ENCODE measurements around the gene SEC16B. TPM values are rescaled to one million over a fixed set of nuclear protein-coding genes. Genes with fewer than 3 reads are reported as not detected.

SEC16B gene
- total RNA-seq, 1 donor from 2014 or later = 1.9 TPM

GRCh38 chr1:177983482-177984135, 13.8 kb upstream of the SEC16B start:
- no peak for DNase-seq
- Histone ChIP-seq H3K27me3 (ENCODE audit: low read depth) (no peaks in the 10 kb centered on the region), H3K36me3 (no peaks in the 10 kb centered on the region), H3K9me3 (replicated peaks) (no peaks in the 10 kb centered on the region), H3K4me3 (peak overlapping the region; percentile 13), H3K4me1 (peaks cover 34% of the 10 kb centered on the region), H3K27ac (replicated peaks) (peak overlapping the region; percentile 44)
- intact Hi-C loops (cut with micrococcal nuclease) = no loop called here
- no peak for TF ChIP-seq CTCF (IDR thresholded peaks at IDR 0.05; ENCODE audit: borderline replicate concordance)

DNA sequence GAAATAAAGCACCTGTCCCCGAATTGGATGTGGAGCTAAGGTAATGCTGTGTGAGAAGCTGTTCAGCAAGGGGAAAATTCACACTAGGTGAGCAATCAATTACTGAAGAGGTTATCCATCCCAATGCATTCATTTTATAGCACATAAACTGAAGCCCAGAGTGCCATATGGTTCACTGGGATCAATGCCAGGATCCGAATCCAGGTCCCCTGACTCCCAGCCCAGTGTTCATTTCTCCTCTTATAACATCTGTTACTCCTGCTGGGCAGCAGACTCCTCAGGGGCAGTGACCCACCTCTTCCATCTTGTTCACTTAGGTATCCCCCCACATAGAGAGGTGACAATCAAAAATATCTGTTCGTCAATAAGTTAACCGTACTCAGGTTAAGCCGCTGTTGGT, 13.2 kb upstream of the SEC16B start:
- Histone ChIP-seq H3K36me3 (no peaks in the 10 kb centered on the region), H3K27ac (replicated peaks) (no peak overlapping the region), H3K4me3 (no peak overlapping the region), H3K9me3 (replicated peaks) (no peaks in the 10 kb centered on the region), H3K4me1 (peaks cover 34% of the 10 kb centered on the region), H3K27me3 (ENCODE audit: low read depth) (no peaks in the 10 kb centered on the region)
- intact Hi-C loops (cut with micrococcal nuclease) = no loop called here
- DNase-seq = no peak
- TF ChIP-seq CTCF (IDR thresholded peaks at IDR 0.05; ENCODE audit: borderline replicate concordance) = no peak

GRCh38 chr1:177981200-177981599, 11.3 kb upstream of the SEC16B start:
- intact Hi-C loops (cut with micrococcal nuclease) = no loop called here
- TF ChIP-seq CTCF (IDR thresholded peaks at IDR 0.05; ENCODE audit: borderline replicate concordance) = no peak

DNA sequence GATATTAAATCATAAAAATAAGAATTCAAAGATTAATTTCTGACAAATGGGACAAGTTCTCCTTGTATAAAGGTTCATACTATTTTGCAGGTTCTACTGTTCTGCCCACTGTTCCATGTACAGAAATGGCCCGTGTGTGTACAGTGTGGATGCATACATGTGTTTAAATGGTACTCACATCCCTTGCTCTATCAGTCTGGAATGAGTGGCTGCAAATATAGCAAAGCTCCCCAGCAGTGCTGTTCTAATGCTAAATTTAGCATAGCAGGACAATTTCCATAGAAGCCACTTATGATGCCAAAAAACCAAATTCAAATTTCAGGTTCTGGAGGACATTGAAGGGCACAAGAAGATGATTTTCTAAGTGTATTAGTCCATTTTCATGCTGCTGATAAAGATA, 9.4 kb upstream of the SEC16B start:
- Histone ChIP-seq H3K4me3 (no peak overlapping the region), H3K27ac (replicated peaks) (no peak overlapping the region), H3K36me3 (no peaks in the 10 kb centered on the region), H3K4me1 (peaks cover 31% of the 10 kb centered on the region), H3K27me3 (ENCODE audit: low read depth) (no peaks in the 10 kb centered on the region), H3K9me3 (replicated peaks) (no peaks in the 10 kb centered on the region)
- intact Hi-C loops (cut with micrococcal nuclease) = no loop called here
- TF ChIP-seq CTCF (IDR thresholded peaks at IDR 0.05; ENCODE audit: borderline replicate concordance) = no peak
- no peak for DNase-seq

More at GRCh38 chr1:177981200-177981599, 11.3 kb upstream of the SEC16B start:
- Histone ChIP-seq H3K4me1 (peaks cover 29% of the 10 kb centered on the region), H3K27ac (replicated peaks) (no peak overlapping the region), H3K36me3 (no peaks in the 10 kb centered on the region), H3K27me3 (ENCODE audit: low read depth) (no peaks in the 10 kb centered on the region), H3K9me3 (replicated peaks) (no peaks in the 10 kb centered on the region), H3K4me3 (no peak overlapping the region)
- DNase-seq = no peak

DNA sequence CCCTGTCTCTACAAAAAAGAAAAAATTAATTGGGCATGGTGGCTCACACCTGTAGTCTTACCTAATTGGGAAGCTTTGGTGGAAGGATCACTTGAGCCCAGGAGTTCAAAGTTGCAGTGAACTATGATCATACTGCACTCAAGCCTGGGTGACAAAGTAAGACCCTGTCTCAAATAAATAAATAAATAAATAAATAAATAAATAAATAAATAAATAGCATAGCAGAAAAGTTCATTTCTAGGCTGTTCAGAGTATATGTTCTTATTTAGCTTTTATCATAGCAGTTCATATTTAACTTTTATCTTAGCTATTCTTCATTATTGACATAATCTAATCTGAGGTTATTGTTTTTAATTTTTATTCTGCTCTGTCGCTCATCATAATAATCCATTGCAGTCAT, 8.7 kb upstream of the SEC16B start:
- Histone ChIP-seq H3K36me3 (no peaks in the 10 kb centered on the region), H3K4me3 (no peak overlapping the region), H3K9me3 (replicated peaks) (no peaks in the 10 kb centered on the region), H3K4me1 (peaks cover 23% of the 10 kb centered on the region), H3K27ac (replicated peaks) (no peak overlapping the region), H3K27me3 (ENCODE audit: low read depth) (no peaks in the 10 kb centered on the region)
- TF ChIP-seq CTCF (IDR thresholded peaks at IDR 0.05; ENCODE audit: borderline replicate concordance) = no peak
- intact Hi-C loops (cut with micrococcal nuclease) = no loop called here
- DNase-seq = no peak

Measured in left ventricle myocardium inferior (tissue), 1 donor.